Measurements from ENCODE around the gene ZNF668.

DNA sequence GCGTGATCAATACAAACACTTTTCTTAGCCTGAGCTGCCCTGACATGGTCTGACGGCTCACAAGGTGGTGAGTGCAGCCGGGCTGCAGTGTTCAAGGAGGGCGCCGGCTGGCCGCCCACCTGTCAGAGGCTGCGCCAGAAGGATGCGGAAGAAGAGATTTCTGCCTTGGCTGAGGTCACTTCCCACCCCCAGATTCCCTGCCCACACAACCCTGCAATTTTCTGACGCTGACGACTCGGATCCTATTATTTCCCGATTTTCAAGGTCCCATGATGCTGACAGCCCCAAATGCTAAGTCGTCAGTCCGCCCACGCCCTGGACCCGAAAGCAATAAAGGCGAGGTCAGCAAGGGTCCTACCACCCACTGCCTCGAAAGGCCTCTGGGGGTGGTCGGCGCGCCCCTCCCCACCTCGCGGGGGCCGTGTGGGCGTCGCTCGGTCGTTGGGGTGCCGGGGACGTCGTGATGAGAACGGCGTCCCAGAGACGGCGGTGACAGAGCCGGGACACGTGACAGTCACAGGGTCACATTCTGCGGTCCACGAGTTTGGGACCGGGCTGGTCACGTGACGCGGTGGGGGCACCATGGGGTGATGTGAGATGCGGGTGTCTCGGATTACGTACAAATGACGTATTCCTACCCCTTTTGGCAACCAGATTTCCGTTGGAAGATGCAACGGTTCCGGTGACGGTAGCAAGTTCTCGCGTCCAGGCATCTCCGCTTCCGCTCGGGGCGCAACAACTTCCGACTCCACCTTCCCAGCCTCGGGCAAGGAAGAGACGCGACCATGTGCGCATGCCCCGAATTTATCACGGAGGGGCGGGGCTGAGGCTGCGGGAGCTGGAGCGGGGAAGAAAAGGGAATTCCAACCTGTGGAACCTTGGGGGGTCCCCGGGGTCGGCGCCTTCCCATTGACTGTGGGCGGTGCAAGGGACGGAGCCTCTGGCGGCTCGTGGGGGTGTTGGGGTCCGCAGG lies 41.0 kb downstream of the ZNF668 start, which contains the start of gene STX4:
- TF ChIP-seq EZH2 (IDR thresholded peaks at IDR 0.05) (no peak), EZH2phosphoT487 (IDR thresholded peaks at IDR 0.05) (no peak)
- TF ChIP-seq, protein P1, sequence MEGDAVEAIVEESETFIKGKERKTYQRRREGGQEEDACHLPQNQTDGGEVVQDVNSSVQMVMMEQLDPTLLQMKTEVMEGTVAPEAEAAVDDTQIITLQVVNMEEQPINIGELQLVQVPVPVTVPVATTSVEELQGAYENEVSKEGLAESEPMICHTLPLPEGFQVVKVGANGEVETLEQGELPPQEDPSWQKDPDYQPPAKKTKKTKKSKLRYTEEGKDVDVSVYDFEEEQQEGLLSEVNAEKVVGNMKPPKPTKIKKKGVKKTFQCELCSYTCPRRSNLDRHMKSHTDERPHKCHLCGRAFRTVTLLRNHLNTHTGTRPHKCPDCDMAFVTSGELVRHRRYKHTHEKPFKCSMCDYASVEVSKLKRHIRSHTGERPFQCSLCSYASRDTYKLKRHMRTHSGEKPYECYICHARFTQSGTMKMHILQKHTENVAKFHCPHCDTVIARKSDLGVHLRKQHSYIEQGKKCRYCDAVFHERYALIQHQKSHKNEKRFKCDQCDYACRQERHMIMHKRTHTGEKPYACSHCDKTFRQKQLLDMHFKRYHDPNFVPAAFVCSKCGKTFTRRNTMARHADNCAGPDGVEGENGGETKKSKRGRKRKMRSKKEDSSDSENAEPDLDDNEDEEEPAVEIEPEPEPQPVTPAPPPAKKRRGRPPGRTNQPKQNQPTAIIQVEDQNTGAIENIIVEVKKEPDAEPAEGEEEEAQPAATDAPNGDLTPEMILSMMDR (IDR thresholded peaks at IDR 0.05) = no peak
